ENCODE measurements around the gene RNF20.

The RNF20 gene

GRCh38 chr9:101524371-101524770 is 9.3 kb upstream of the RNF20 start:
- Histone ChIP-seq H3K18ac (ENCODE audit: low read length) (no peak overlapping the region), H2AK5ac (ENCODE audit: low read length) (no peak overlapping the region), H3K27me3 (ENCODE audit: insufficient read depth, low read length) (no peaks in the 10 kb centered on the region), H3K79me2 (ENCODE audit: control insufficient read depth, insufficient read depth, low read length, poor library complexity) (no peaks in the 10 kb centered on the region), H3K27ac (ENCODE audit: low read depth, low read length) (no peak overlapping the region), H2BK12ac (ENCODE audit: low read length) (no peak overlapping the region), H4K12ac (ENCODE audit: low read depth, low read length) (no peak overlapping the region), H4K91ac (ENCODE audit: low read depth, low read length) (no peak overlapping the region), H3K23ac (ENCODE audit: low read length) (no peak overlapping the region), H3K4ac (ENCODE audit: low read depth, low read length) (no peak overlapping the region), H2BK120ac (ENCODE audit: insufficient read depth, low read length, poor library complexity) (no peak overlapping the region), H3K36me3 (ENCODE audit: control insufficient read depth in 1 of 2, insufficient read depth in 2 of 2, low read length in 2 of 2) (no peaks in the 10 kb centered on the region), H2AFZ (ENCODE audit: insufficient read depth, low read length, poor library complexity) (no peak overlapping the region), H3K4me1 (ENCODE audit: control insufficient read depth in 1 of 2, insufficient read depth in 2 of 2, low read length in 2 of 2) (no peaks in the 10 kb centered on the region), H3K4me2 (ENCODE audit: low read length) (no peak overlapping the region), H3K4me3 (ENCODE audit: low read depth, low read length) (no peak overlapping the region), H3K9ac (ENCODE audit: low read length) (no peak overlapping the region), H4K8ac (ENCODE audit: low read depth, low read length) (no peak overlapping the region), H2BK5ac (ENCODE audit: low read depth, low read length, poor library complexity) (no peak overlapping the region), H3K79me1 (ENCODE audit: low read length) (no peaks in the 10 kb centered on the region), H3K14ac (ENCODE audit: low read length) (no peak overlapping the region), H3K9me3 (ENCODE audit: insufficient read depth, low read depth, low read length) (no peaks in the 10 kb centered on the region)
- DNase-seq = no peak
- no CpG with 5 or more reads among the region's 6 CpGs for WGBS (ENCODE audit: extremely low coverage, insufficient coverage, insufficient read length)

- Histone ChIP-seq H4K91ac (ENCODE audit: low read depth, low read length) (no peak overlapping the region), H3K9me3 (ENCODE audit: insufficient read depth, low read depth, low read length) (no peaks in the 10 kb centered on the region), H3K4me1 (ENCODE audit: control insufficient read depth in 1 of 2, insufficient read depth in 2 of 2, low read length in 2 of 2) (no peaks in the 10 kb centered on the region), H2BK12ac (ENCODE audit: low read length) (no peak overlapping the region), H2AFZ (ENCODE audit: insufficient read depth, low read length, poor library complexity) (no peak overlapping the region), H2AK5ac (ENCODE audit: low read length) (no peak overlapping the region), H3K4me2 (ENCODE audit: low read length) (no peak overlapping the region), H4K12ac (ENCODE audit: low read depth, low read length) (no peak overlapping the region), H3K18ac (ENCODE audit: low read length) (no peak overlapping the region), H2BK120ac (ENCODE audit: insufficient read depth, low read length, poor library complexity) (no peak overlapping the region), H2BK5ac (ENCODE audit: low read depth, low read length, poor library complexity) (no peak overlapping the region), H3K79me2 (ENCODE audit: control insufficient read depth, insufficient read depth, low read length, poor library complexity) (no peaks in the 10 kb centered on the region), H3K79me1 (ENCODE audit: low read length) (no peaks in the 10 kb centered on the region), H3K23ac (ENCODE audit: low read length) (no peak overlapping the region), H3K4ac (ENCODE audit: low read depth, low read length) (no peak overlapping the region), H3K27me3 (ENCODE audit: insufficient read depth, low read length) (no peaks in the 10 kb centered on the region), H3K27ac (ENCODE audit: low read depth, low read length) (no peak overlapping the region), H3K14ac (ENCODE audit: low read length) (no peak overlapping the region), H3K36me3 (ENCODE audit: control insufficient read depth in 1 of 2, insufficient read depth in 2 of 2, low read length in 2 of 2) (no peaks in the 10 kb centered on the region), H3K9ac (ENCODE audit: low read length) (no peak overlapping the region), H4K8ac (ENCODE audit: low read depth, low read length) (no peak overlapping the region), H3K4me3 (ENCODE audit: low read depth, low read length) (no peak overlapping the region)
- DNase-seq = no peak
- WGBS (ENCODE audit: extremely low coverage, insufficient coverage, insufficient read length) = no CpG with 5 or more reads among the region's 6 CpGs
Observed at GRCh38 chr9:101527066-101527465, 6.6 kb upstream of the RNF20 start.

- H3K9me3 ChIP-seq (ENCODE audit: insufficient read depth, low read depth, low read length) = no peaks in the 10 kb centered on the region
- peaks cover 0 to under 1% of the 10 kb centered on the region in 2 experiments for H3K4me1 ChIP-seq (ENCODE audit: control insufficient read depth in 1 of 2, insufficient read depth in 2 of 2, low read length in 2 of 2)
- no peak overlapping the region for H4K91ac ChIP-seq (ENCODE audit: low read depth, low read length)
- no peak overlapping the region for H2AFZ ChIP-seq (ENCODE audit: insufficient read depth, low read length, poor library complexity)
- no peak overlapping the region for H3K9ac ChIP-seq (ENCODE audit: low read length)
- no peak overlapping the region for H2AK5ac ChIP-seq (ENCODE audit: low read length)
- no peak overlapping the region for H3K4ac ChIP-seq (ENCODE audit: low read depth, low read length)
- no peak overlapping the region for H4K12ac ChIP-seq (ENCODE audit: low read depth, low read length)
- H3K79me2 ChIP-seq (ENCODE audit: control insufficient read depth, insufficient read depth, low read length, poor library complexity) = no peaks in the 10 kb centered on the region
- H3K27me3 ChIP-seq (ENCODE audit: insufficient read depth, low read length) = no peaks in the 10 kb centered on the region
- H3K4me2 ChIP-seq (ENCODE audit: low read length) = no peak overlapping the region
- H3K36me3 ChIP-seq (ENCODE audit: control insufficient read depth in 1 of 2, insufficient read depth in 2 of 2, low read length in 2 of 2) = no peaks in the 10 kb centered on the region
- peaks cover under 1% of the 10 kb centered on the region for H3K79me1 ChIP-seq (ENCODE audit: low read length)
- H3K4me3 ChIP-seq (ENCODE audit: low read depth, low read length) = no peak overlapping the region
- no peak overlapping the region for H2BK12ac ChIP-seq (ENCODE audit: low read length)
- H3K18ac ChIP-seq (ENCODE audit: low read length) = no peak overlapping the region
- no peak overlapping the region for H3K27ac ChIP-seq (ENCODE audit: low read depth, low read length)
- no peak overlapping the region for H4K8ac ChIP-seq (ENCODE audit: low read depth, low read length)
- DNase-seq = no peak
- H2BK5ac ChIP-seq (ENCODE audit: low read depth, low read length, poor library complexity) = no peak overlapping the region
- no peak overlapping the region for H3K23ac ChIP-seq (ENCODE audit: low read length)
- H2BK120ac ChIP-seq (ENCODE audit: insufficient read depth, low read length, poor library complexity) = no peak overlapping the region
- H3K14ac ChIP-seq (ENCODE audit: low read length) = no peak overlapping the region
Observed at GRCh38 chr9:101528015-101528414, 5.6 kb upstream of the RNF20 start.

GRCh38 chr9:101530076-101530711 is 3.5 kb upstream of the RNF20 start:
- no peak overlapping the region for H2AFZ ChIP-seq (ENCODE audit: insufficient read depth, low read length, poor library complexity)
- no peak overlapping the region for H3K27ac ChIP-seq (ENCODE audit: low read depth, low read length)
- peaks cover 4% of the 10 kb centered on the region for H3K79me2 ChIP-seq (ENCODE audit: control insufficient read depth, insufficient read depth, low read length, poor library complexity)
- no peak overlapping the region for H3K4me2 ChIP-seq (ENCODE audit: low read length)
- H3K36me3 ChIP-seq (ENCODE audit: control insufficient read depth in 1 of 2, insufficient read depth in 2 of 2, low read length in 2 of 2) = no peaks in the 10 kb centered on the region
- no peak overlapping the region for H2AK5ac ChIP-seq (ENCODE audit: low read length)
- H3K9me3 ChIP-seq (ENCODE audit: insufficient read depth, low read depth, low read length) = no peaks in the 10 kb centered on the region
- DNase-seq = peak; percentile 71 to 87
- H3K4me1 ChIP-seq (ENCODE audit: control insufficient read depth in 1 of 2, insufficient read depth in 2 of 2, low read length in 2 of 2) = peaks cover 0 to 2% of the 10 kb centered on the region in 2 experiments
- no peak overlapping the region for H3K23ac ChIP-seq (ENCODE audit: low read length)
- no peak overlapping the region for H4K91ac ChIP-seq (ENCODE audit: low read depth, low read length)
- no peak overlapping the region for H4K12ac ChIP-seq (ENCODE audit: low read depth, low read length)
- no peak overlapping the region for H2BK120ac ChIP-seq (ENCODE audit: insufficient read depth, low read length, poor library complexity)
- H2BK5ac ChIP-seq (ENCODE audit: low read depth, low read length, poor library complexity) = no peak overlapping the region
- no peak overlapping the region for H2BK12ac ChIP-seq (ENCODE audit: low read length)
- no peak overlapping the region for H4K8ac ChIP-seq (ENCODE audit: low read depth, low read length)
- no peak overlapping the region for H3K18ac ChIP-seq (ENCODE audit: low read length)
- WGBS (ENCODE audit: extremely low coverage, insufficient coverage, insufficient read length) = no CpG with 5 or more reads among the region's 6 CpGs
- H3K79me1 ChIP-seq (ENCODE audit: low read length) = peaks cover 7% of the 10 kb centered on the region
- H3K14ac ChIP-seq (ENCODE audit: low read length) = no peak overlapping the region
- no peak overlapping the region for H3K4me3 ChIP-seq (ENCODE audit: low read depth, low read length)
- H3K4ac ChIP-seq (ENCODE audit: low read depth, low read length) = no peak overlapping the region
- no peak overlapping the region for H3K9ac ChIP-seq (ENCODE audit: low read length)
- no peaks in the 10 kb centered on the region for H3K27me3 ChIP-seq (ENCODE audit: insufficient read depth, low read length)

Data from trophoblast cell (in vitro differentiated cells and primary cell).